Activated CD4-positive, alpha-beta T cell treated with anti-CD3 and anti-CD28 coated beads, Interleukin-2, Interleukin-6, amounts not matched to agents 100 ng/mL and 50 ng/mL, durations not matched to agents 16 hours and 8 hours (primary cell): ENCODE data around the gene OR6B2.
"Not testable (repeated sequence)": the region's sequence is repeated elsewhere in the genome, so short reads cannot be mapped to it uniquely, and the experiment has no call there.

ENCODE experiments used
- DNase-seq: peaks from one replicate; pipeline ENCODE4 v3.0.0-alpha.2; 2020

OR6B2 gene

DNA sequence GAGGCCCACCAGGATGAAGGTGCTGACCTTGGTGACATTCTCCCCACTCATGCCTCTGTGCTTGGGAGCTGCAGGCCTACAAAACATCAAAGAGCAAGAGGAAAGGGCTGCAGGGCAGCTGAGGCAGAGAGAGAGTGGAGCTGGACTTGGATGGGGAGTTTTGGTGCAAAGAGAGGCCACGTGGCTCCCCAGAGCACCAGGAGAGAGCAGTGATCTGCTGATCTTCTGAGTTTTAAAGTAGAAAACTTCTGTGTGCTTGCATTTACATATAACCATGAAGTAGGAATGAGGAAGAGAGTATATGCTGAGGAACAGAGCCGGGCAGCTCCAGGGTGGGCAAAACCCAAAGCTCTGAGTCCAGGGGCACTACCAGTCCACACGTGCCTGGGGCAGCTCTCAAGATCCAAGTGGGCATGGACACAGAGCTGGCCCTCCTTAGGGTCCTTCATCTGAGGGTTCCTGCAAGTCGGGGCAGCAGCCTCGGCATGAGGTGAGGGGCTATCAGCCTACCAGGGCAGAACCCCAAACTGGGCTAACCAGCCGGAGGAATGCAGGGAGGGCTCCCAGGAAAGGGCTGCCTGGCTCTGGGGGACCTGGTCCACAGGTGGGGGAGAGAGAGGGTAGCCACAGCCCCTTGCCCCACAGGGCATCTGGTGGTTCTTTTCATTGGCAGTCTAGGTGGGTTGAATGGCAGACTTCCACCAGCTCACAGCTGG lies at the start of gene OR6B2:
Gene OR6B2 (minus strand): TSS at position 51 of the 716 bp plus-strand sequence. CDS start 0 bp downstream, at position 51.
- DNase-seq: no peak

DNA sequence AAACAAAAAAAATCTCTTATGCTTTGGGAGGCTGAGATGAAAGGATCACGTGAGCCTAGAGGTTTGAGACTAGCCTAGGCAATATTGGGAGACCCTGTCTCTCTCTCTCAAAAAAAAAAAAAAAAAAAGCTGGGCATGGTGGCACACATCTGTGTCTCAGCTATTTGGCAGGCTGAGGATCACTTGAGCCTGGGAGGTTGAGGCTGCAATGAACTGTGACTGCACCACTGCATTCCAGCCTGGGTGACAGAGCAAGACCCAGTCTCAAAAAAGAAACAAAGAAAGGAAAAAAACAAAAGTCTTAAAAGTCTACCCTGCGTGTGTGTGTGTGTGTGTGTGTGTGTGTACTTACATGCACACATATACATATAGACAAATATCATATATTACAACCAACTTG lies 48.4 kb upstream of the OR6B2 start:
- no peak for DNase-seq

DNA sequence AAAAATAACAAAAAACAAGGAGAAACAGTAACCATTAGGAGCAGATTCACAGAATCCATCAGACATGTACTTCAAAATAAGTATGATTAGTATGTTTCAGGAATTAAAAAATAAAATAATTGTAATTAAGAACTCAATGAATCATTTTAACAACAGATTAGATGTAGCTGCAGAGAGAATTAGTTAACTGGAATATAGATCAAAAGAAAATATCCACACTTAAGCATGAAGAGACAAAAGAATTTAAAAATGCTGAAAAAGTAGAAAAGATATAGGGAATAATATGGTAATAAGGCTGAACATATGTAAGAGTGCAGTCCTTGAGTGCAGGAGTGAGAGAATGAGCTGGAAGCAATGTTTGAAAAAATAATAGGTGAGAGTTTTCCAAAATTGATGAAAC lies 47.2 kb upstream of the OR6B2 start:
- DNase-seq: no peak

DNA sequence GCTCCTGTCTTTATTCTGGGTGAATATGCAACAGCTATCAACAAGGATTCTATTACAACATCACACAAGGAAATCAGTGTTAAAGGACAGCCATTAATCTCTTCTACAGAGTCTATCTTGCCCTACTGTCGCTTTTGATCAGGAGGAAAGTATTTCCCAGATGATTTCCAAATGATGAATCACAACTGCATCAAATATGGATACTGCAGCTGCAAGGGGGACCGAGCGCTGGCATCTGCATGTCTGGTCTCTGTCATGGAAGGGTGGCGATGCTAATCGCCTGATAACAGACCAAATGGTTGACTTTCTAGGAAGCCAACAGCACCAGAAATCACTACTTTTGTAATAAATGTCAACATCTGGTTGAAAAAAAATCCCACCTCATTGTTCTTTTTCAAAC lies 44.3 kb upstream of the OR6B2 start:
- DNase-seq: no peak

DNA sequence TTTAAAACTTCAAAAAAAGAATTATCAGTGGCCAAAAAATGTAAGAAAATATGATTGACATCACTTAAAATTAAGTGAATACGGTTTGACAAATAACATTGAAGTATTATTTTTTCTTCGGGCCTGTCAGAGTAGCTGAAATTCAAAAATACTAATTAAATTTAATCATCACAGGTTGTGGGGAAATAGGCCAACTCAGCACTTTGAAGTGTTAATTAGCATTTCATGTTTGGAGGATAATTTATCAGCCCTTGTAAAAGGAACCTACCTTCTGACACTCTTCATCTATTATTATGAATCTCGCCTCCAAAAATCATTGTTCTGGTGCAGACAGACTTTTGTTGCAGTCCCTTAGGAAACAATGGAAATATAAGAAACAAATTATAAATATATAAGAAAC lies 40.7 kb upstream of the OR6B2 start:
- no peak for DNase-seq

DNA sequence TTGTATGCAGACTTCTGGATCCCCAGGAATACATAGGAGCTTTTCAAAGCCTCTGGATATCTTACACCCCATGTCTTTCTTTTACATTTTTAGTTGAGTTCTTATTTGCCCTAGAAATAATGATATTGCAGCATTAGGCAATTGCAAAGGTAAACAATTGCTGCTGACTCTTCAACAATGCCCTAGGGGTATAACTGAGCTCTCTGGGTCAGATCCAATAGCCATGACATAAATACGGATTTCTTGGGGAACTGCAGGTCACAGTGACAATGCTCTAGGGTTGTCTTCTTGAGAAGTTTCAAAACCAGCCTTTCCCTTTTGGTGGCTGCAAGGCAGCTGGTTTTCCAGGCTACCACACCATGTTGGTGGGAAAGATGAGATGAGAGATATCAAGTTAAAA lies 39.6 kb upstream of the OR6B2 start:
- DNase-seq: no peak

DNA sequence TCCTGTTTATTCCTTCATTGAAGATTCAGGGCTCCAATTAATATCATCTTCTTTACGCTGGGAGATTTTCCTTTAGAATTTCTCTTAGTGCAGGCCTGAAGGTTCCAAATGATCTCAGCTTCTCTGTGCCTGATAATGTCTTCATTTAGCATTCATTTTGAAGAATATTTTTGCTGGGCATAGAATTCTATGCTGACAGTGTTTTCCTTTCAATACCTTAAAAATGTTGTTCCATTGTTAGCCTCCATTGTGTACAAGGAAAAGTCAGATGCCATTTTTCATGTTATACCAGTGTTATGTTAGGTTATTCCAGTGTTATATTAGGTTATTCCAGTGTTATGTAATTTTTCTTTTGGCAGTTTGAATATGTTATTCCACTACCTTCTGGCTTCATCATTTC lies 38.0 kb upstream of the OR6B2 start:
- DNase-seq: no peak

DNA sequence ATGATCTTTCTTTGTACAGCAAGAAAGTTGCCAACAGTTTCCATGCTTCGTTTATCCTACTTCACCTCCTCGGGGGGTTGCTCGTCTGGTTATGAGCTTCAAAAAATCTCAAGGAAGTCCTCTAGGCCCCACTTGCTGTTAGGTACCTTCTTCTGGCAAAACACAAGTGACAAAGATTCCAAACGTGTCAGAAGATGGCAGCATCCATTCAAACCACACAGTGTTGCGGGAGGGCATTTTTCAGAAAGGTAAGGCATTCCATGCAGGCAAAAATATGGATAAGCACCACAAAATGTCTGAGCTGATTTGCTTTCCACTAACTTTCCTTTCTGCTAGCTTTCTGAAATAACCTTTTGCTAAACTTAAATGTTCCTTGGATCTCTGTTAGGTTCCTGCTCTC lies 36.3 kb upstream of the OR6B2 start:
- DNase-seq: no peak

DNA sequence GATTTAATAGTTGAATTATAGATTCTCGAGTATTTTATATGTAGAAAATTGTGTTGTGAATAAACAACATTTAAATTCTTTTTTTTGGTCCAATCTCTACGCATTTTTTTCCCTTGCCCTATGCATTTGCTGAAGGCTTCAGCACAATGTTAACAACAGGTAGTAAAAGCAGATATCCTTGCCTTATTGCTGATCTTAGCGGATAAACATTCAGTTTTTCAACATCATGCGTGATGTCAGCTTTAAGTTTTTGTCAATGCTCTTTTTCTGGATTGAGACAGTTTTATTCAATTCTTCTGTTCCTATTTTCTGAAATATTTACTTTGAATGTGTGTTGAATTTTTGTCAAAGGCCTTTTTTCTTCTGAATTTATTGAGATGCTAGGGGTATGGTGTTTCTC lies 34.7 kb upstream of the OR6B2 start:
- DNase-seq: no peak

DNA sequence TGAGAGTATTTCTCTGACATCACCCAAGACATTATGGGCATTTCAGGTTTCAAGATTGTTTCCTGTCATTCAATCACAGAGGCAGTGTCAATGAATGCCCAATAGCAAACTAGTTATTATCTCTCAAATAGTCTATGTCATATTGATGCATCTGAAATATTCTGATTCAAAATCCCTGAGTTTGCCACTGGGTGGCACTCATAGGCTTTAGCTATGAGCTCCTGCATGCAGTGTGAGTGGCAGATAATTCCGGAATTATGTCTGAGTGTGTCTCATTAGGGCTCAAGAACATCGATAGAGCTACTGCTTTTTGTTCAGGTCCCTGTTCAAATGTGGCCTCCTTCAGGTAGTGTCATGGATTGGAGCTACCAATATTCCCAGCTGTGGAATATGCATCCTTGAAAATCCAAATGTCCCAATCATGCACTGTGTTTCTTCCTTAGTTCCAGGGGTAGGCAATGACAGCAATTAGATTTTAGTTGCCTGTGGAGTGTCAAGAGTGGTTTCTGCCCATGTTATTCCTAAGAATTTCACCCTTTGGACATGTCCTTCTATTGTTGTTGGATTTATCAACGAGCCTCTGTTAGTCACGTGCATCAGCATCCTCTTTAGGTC lies 30.9 kb upstream of the OR6B2 start:
- peak; percentile 55 for DNase-seq

DNA sequence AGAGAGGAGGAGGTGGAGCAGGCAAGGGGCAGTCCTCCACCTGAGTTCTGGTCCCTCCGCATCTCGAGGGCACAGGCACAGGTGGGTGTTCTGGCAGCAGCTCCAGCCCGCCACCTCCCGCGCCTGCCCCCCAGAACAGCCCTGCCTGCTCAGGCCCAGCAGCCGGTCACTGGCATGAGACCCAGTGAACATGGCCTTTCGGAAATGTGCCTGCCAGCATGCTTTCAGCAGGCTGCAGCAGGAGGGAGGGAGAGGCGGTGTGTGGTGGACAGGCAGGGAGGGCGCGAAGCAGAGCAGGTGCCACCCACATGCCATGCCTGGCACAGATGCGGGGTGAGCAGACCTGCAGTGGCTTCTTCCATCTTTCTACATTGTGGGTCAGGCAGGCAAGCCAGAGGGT lies 26.4 kb upstream of the OR6B2 start:
- no peak for DNase-seq

DNA sequence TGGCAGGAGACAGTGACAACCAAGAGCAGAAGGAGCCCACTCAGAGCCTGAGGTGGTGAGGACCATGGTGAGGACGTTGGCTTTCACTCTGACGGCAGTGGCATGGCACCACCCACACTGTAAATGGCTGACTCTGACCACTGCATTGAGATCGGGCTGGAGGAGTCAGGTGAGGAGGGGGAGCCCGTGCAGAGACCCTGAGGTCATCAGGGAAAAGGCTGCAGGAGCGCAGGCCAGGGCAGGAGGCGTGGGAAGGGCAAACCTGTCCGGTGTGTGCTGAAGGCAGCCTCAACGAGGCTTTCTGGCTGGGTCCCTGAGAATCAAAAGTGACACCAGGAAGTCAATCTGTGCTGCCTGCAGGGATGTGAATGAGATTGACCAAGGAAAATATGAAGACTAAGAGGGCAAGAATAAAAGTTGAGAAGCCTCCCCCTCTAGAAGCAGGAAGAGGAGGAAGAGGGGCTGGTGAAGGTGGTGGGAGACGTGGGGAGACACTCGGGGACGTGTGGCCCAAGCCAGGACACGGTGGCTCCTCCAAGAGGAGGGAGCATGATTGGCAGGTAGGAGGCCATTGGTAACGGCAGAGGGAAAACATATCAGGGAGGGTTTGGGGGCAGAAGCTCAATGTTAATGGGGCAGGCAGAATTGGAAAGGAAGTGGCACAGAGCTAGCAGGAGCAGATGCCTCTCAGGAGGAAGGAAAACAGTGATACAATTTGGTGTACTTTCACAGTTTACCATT lies 25.1 kb upstream of the OR6B2 start:
- no peak for DNase-seq

DNA sequence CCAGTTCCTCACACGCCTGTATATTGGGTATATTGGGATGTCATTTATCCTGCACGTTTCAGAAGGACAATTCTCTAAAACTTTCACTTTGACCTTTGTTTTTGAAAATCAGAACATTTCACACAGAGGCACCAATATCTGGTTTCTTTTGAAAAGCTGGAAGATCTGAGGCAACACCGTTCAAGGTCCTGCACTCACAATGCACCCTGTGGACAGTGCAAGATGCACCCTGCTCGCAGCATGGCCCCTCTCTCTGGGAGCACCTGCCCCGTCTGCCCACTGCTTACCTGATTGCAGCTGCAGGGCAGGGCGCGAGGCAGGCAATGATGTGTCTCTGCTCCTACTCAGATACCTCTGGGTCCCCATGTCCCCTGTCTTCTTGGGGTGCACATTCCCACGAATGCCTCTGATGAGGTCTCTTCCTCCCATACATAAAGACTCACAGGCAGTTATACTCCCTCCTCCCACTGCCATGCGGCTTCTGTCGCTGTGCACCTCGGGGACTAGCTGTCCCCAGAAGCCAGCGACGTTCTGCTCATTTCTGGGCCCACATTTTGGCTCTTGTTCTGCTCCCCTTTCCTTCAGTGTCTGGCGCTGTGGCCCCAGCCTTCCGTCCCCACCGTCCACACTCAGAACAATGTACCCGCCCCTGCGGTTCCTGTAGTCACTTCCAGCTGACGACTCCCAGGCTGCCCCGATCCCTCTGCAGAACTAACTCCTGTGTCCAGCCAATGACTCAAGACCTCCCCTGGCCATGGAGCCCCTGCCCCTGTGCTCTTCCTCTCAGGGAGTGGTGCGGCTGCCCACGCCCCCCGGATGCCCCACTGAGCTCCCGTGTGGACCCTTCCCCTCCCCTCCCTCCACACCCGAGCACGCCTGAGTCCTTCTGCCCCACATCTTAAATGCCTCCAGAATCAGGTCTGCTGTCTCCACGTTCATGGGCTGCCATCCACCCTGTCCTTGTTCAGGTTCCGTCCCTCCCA lies 23.2 kb upstream of the OR6B2 start, which contains the start of gene OR6B3:
Gene OR6B3 (minus strand): TSS at position 349 of the 983 bp plus-strand sequence.
- DNase-seq: no peak

DNA sequence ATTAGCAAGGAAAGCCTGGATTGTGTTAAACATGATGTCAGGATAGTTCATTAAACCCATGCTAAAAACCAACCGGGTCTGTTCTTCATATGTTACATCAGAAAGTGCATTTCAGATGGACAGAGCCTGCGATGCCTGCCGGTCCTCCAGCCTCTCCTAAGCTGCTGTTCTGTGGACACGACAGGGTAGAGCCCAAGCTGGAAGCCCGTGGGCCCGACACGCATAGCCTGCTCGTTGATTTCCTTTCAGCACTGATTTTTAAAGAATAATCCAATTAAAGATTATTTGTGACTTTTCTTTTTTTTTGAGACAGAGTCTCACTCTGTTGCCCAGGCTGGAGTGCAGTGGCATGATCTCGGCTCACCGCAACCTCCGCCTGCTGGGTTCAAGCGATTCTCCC lies 22.3 kb upstream of the OR6B2 start:
- DNase-seq: no peak

DNA sequence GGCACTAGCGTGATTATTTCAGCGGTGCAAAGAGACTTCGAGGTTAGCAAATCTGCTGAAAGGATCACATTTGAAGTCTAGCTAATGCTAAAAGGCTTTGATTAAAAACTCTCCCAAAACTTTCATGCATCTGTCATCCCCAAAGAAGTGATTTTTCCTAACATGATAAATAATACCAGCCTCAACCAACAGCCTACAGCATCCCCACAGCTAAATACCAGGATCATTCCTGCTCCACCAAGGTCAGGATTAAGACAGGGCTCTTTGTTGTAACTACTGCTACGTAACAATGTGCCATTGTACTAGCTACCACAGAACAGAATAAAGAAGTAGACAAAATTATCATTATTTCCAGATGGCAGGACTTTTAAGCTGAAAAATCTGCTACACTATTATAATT lies 21.5 kb upstream of the OR6B2 start:
- DNase-seq: no peak

DNA sequence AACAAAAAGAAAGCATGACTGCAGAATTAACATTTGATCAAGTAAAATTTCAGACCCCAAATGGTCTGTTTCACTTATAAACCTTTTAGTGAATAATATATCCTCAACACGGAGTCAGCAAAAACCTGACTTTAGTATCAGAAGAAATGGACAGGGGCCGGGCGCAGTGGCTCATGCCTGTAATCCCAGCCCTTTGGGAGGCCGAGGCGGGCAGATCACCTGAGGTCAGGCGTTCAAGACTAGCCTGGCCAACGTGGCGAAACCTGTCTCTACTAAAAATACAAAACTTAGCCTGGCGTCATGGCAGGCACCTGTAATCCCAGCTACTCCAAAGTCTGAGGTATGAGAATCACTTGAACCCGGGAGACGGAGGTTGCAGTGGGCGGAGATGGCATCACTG lies 20.0 kb upstream of the OR6B2 start:
- no peak for DNase-seq

DNA sequence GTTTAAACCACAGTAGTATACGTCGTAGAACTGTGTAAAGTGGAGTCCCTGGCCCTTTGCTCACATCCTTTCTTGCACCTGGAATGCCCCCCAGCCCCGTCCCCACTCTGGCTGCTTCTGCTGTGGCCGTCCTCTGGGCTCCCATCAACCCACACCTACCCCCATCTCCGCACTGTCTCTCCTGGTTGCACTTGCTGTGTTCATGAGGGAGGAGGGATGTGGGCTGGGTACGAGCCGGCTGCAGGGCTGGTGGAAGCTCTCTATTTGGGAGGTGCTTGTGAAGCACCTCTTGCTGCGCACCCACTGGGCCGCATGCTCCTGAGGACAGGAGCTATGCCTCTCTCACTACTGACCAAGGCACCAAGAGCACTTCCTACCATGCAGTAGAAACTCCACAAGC lies 18.0 kb upstream of the OR6B2 start:
- no peak for DNase-seq

DNA sequence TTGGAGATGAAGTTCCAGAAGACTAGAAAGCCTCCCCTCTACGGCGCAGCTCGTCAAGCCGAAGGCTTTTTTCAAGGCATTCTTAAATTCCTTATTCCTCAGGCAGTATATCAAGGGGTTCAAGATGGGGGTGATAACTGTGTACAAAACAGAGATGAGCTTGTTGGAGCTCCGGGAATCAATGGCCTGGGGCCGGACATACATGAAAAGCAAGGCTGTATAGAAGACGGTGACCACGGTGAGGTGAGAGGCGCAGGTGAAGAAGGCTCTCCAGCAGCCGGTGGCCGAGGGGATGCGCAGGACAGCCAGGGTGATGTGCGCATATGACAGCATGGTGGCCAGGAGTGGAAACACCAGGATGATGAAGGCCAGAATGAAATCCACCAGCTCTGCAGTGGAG lies 14.9 kb upstream of the OR6B2 start:
- no peak for DNase-seq

DNA sequence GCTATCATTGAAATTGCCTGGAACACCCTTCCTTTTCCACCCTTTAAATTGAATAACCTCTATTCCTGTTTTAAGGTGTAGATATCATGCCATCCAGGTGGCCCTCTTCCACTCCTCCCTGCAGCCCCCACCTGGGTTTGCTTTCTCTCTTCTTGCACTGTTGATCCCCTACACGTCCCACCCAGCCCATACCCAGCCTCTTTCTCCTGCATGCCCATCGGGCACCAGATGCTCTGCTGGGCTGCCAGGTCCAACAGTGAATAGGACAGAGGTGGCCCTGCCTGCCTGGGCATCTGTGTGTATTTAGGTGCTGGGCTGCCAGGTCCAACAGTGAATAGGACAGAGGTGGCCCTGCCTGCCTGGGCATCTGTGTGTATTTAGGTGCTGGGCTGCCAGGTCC lies 13.9 kb upstream of the OR6B2 start:
- not testable (repeated sequence) for DNase-seq

DNA sequence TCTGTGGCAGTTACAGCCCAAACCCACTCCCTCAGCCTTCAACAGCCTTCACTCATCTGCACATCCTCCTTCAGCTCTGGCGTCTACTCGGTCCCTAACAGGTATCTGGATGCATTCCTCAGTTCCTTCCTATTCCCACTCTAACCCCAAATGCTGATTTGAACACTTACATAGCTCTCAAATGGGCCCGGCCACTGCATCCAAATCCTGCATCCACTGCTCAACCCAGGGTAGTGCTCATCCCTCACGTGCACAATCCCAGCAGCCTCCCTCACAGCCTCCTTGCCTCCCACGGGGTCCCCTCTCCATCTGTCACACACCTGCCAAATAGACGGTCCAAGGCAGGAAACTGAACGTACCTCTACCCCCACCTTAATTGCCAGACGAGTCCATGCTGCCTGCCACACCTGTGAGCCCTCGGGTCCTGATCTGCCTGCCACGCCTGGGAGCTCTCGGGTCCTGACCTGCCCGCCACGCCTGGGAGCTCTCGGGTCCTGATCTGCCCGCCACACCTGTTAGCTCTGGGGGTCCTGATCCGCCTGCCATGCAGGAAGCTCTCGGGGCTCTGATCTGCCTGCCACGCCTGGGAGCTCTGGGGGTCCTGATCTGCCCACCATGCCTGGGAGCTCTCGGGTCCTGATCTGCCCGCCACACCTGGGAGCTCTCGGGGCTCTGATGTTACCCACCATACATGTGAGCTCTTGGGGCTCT lies 13.2 kb upstream of the OR6B2 start:
- no peak for DNase-seq

DNA sequence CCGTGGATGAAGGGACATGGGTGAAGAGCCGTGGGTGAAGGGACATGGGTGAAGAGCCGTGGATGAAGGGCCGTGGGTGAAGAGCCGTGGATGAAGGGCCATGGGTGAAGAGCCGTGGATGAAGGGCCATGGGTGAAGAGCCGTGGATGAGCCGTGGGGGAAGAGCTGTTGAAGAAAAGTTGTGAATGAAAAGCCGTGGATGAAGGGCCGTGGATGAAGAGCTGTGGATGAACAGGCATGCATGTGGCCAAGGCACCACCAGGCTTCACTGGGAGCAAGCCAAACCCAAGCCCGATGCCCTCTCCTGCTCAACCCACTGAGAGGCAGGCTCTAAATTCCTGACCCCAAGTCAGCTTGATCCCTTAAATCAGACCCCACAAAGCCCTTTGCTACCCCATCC lies 12.5 kb upstream of the OR6B2 start:
- no peak for DNase-seq

DNA sequence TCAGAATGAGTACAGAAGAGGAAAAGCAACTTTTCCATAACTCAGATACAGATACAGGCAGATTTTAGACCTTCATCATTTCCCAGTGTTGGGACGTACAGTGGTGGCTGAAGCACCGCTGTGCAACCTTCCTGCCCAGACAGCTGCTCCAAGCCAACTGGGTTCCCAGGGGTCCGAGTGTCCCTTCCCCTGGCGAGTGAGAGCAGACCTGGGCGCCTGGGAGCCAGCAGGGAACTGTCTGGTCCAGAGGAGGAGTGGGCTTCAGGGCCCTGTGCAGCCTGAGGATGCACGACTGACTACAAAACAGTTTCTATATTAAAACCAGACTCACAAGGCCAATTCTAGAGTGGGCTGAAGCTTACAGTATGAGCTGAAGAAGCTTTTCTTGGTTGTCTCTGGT lies 11.1 kb upstream of the OR6B2 start:
- DNase-seq: no peak
